OCI-LY3 (cell line): ENCODE results near the gene AMER3.

Source experiments
- H2AFZ ChIP-seq: fragments of 200-600, 300-600 bp; shearing (Covaris generic); 2 replicates; pipeline ENCODE4 v1.6.0; 2014; ENCODE audit warnings: antibody characterized with exemption, low read depth, low read length
- H3K27ac ChIP-seq: fragments of 200-600, 300-600 bp; sonication (generic); 2 replicates; pipeline ENCODE4 v1.5.1; 2014; ENCODE audit warnings: mild to moderate bottlenecking, low read length, moderate library complexity, mixed read lengths
- H3K27me3 ChIP-seq: fragments of 200-600, 300-600 bp; sonication (generic); 2 replicates; pipeline ENCODE4 v1.6.1; 2014; ENCODE audit warnings: low read depth, low read length, mixed read lengths
- H3K36me3 ChIP-seq: fragments of 200-600, 300-600 bp; sonication (generic); replicated peaks from 2 replicates; pipeline ENCODE3; 2014; ENCODE audit warnings: low read depth, low read length, mixed read lengths
- H3K4me1 ChIP-seq: fragments of 300-600, 200-600 bp; sonication (generic); 2 replicates; pipeline ENCODE4 v1.6.1; 2014; ENCODE audit warnings: low read length, mixed read lengths
- H3K4me2 ChIP-seq: fragments of 200-600, 300-600 bp; sonication (generic); 2 replicates; pipeline ENCODE4 v1.6.1; 2014; ENCODE audit warnings: low read length, mixed read lengths
- H3K4me3 ChIP-seq: fragments of 300-600, 200-600 bp; sonication (generic); 2 replicates; pipeline ENCODE4 v1.5.1; 2014; ENCODE audit warnings: antibody characterized with exemption, mild to moderate bottlenecking, low read length, moderate library complexity
- H3K79me2 ChIP-seq: fragments of 300-600, 200-600 bp; shearing (Covaris generic); 2 replicates; pipeline ENCODE4 v1.6.1; 2014; ENCODE audit warnings: mild to moderate bottlenecking, low read length, mixed read lengths
- H3K9ac ChIP-seq: fragments of 300-600, 200-600 bp; shearing (Covaris generic); 2 replicates; pipeline ENCODE4 v1.6.0; 2014; ENCODE audit warnings: mild to moderate bottlenecking, low read length, moderate library complexity
- H3K9me3 ChIP-seq: fragments of 200-600, 300-600 bp; shearing (Covaris generic); 2 replicates; pipeline ENCODE4 v1.6.1; 2014; ENCODE audit warnings: low read length, mixed read lengths; ENCODE audit not compliant: insufficient read depth
- H4K20me1 ChIP-seq: fragments of 200-600, 300-600 bp; sonication (generic); 2 replicates; pipeline ENCODE4 v1.6.1; 2016; ENCODE audit warnings: low read length, mixed read lengths; ENCODE audit not compliant: insufficient read depth
- CTCF ChIP-seq: fragments of 200-600, 300-600 bp; sonication (generic); IDR thresholded peaks from 2 replicates; pipeline ENCODE4 v1.5.1; 2014; ENCODE audit warnings: antibody characterized with exemption, low read length, low read depth
- EZH2phosphoT487 ChIP-seq: fragments of 200-600 bp; shearing (Covaris generic); IDR thresholded peaks from 2 replicates; pipeline ENCODE4 v1.6.1; 2018; ENCODE audit warnings: antibody characterized with exemption, mixed run types, low read depth

AMER3 gene

GRCh38 chr2:130805613-130806012 lies 50.3 kb downstream of the AMER3 start:
- no peaks in the 10 kb centered on the region for H3K79me2 ChIP-seq
- H2AFZ ChIP-seq = no peak overlapping the region
- H3K4me3 ChIP-seq = no peak overlapping the region
- no peak overlapping the region for H3K27ac ChIP-seq
- no peaks in the 10 kb centered on the region for H3K27me3 ChIP-seq
- TF ChIP-seq CTCF (no peak), EZH2phosphoT487 (no peak)
- no peak overlapping the region for H3K4me2 ChIP-seq
- H3K36me3 ChIP-seq = no peaks in the 10 kb centered on the region
- no peaks in the 10 kb centered on the region for H3K9me3 ChIP-seq
- H3K4me1 ChIP-seq = peaks cover 7% of the 10 kb centered on the region; the same call in 1 of the 2 replicates
- no peaks in the 10 kb centered on the region for H4K20me1 ChIP-seq
- no peak overlapping the region for H3K9ac ChIP-seq

GRCh38 chr2:130806370-130806769 lies 51.0 kb downstream of the AMER3 start:
- Histone ChIP-seq H3K36me3 (no peaks in the 10 kb centered on the region), H3K9me3 (no peaks in the 10 kb centered on the region), H3K4me1 (peaks cover 11% of the 10 kb centered on the region), H4K20me1 (no peaks in the 10 kb centered on the region), H3K79me2 (no peaks in the 10 kb centered on the region), H3K4me2 (no peak overlapping the region), H3K4me3 (no peak overlapping the region), H3K27me3 (no peaks in the 10 kb centered on the region), H2AFZ (no peak overlapping the region), H3K9ac (no peak overlapping the region), H3K27ac (no peak overlapping the region)
- no peak for TF ChIP-seq CTCF

GRCh38 chr2:130807659-130808385 lies 52.5 kb downstream of the AMER3 start:
- no peak overlapping the region for H3K9ac ChIP-seq
- H3K4me3 ChIP-seq = no peak overlapping the region
- H2AFZ ChIP-seq = no peak overlapping the region
- no peak overlapping the region for H3K4me2 ChIP-seq
- H3K79me2 ChIP-seq = no peaks in the 10 kb centered on the region
- TF ChIP-seq CTCF (no peak), EZH2phosphoT487 (no peak)
- no peak overlapping the region for H3K27ac ChIP-seq
- H3K36me3 ChIP-seq = no peaks in the 10 kb centered on the region
- no peaks in the 10 kb centered on the region for H3K9me3 ChIP-seq
- H3K4me1 ChIP-seq = peaks cover 17% of the 10 kb centered on the region
- no peaks in the 10 kb centered on the region for H4K20me1 ChIP-seq
- H3K27me3 ChIP-seq = no peaks in the 10 kb centered on the region

GRCh38 chr2:130808482-130809268 lies 53.3 kb downstream of the AMER3 start:
- no peaks in the 10 kb centered on the region for H3K79me2 ChIP-seq
- H3K27me3 ChIP-seq = no peaks in the 10 kb centered on the region
- H3K9ac ChIP-seq = no peak overlapping the region
- TF ChIP-seq CTCF = no peak
- TF ChIP-seq EZH2phosphoT487 = no peak
- no peak overlapping the region for H3K4me2 ChIP-seq
- H4K20me1 ChIP-seq = no peaks in the 10 kb centered on the region
- H3K27ac ChIP-seq = no peak overlapping the region
- no peak overlapping the region for H2AFZ ChIP-seq
- no peaks in the 10 kb centered on the region for H3K9me3 ChIP-seq
- H3K4me3 ChIP-seq = no peak overlapping the region
- no peaks in the 10 kb centered on the region for H3K36me3 ChIP-seq
- H3K4me1 ChIP-seq = peaks cover 17% of the 10 kb centered on the region
